Ascending aorta (tissue), 2 donors: ENCODE measurements around the gene PACS2. TPM values are rescaled to one million over a fixed set of nuclear protein-coding genes. Genes with fewer than 3 reads are reported as not detected.

Source experiments
- DNase-seq, 2 donors: peaks; one replicate each; pipeline ENCODE4 v3.0.0-alpha.2; 2019; ENCODE audit warnings: low spot score in 2 of 2
- H3K27ac ChIP-seq, 2 donors: fragments of 200-600 bp; sonication (generic); one replicate each; pipeline ENCODE4 v1.5.1; 2016 to 2017; ENCODE audit warnings: mild to moderate bottlenecking in 1 of 2
- H3K27me3 ChIP-seq: fragments of 200-600 bp; sonication (generic); one replicate; pipeline ENCODE4 v1.5.1; 2017
- H3K36me3 ChIP-seq, 2 donors: fragments of 200-600 bp; sonication (generic); one replicate each; pipeline ENCODE4 v1.5.1; 2016
- H3K4me1 ChIP-seq, 2 donors: fragments of 200-600 bp; sonication (generic); one replicate each; pipeline ENCODE4 v1.5.1; 2016 to 2017; ENCODE audit warnings: mild to moderate bottlenecking in 1 of 2
- H3K4me3 ChIP-seq, 2 donors: fragments of 200-600 bp; sonication (generic); one replicate each; pipeline ENCODE4 v1.5.1; 2016 to 2017; ENCODE audit warnings: mild to moderate bottlenecking in 1 of 2
- H3K9me3 ChIP-seq, 2 donors: fragments of 200-600 bp; sonication (generic); one replicate each; pipeline ENCODE4 v1.5.1; 2016
- intact Hi-C: fragments of 100-400 bp; cut with DNase I; formaldehyde crosslinking; loops from one replicate; pipeline ENCODE4 v1.15.1; 2023
- total RNA-seq: library from RNA; depleted of rRNA; stranded (reverse); fragments of >200 nt; gene quantifications from one replicate; pipeline ENCODE4 v1.1.0, GENCODE V29; 2016
- TF ChIP-seq, protein P1 (sequence below), 3 experiments: fragments of 200-600 bp in 2 of 3; fragments of 450-650 bp in 1 of 3; sonication (generic) in 2 of 3; IDR thresholded peaks; one replicate each; pipeline ENCODE4 v1.5.1; 2016 to 2019; ENCODE audit warnings: antibody characterized with exemption in 3 of 3, mild to moderate bottlenecking in 1 of 3, moderate library complexity in 1 of 3

The PACS2 gene
- total RNA-seq, 1 donor from 2014 or later = 153 TPM

DNA sequence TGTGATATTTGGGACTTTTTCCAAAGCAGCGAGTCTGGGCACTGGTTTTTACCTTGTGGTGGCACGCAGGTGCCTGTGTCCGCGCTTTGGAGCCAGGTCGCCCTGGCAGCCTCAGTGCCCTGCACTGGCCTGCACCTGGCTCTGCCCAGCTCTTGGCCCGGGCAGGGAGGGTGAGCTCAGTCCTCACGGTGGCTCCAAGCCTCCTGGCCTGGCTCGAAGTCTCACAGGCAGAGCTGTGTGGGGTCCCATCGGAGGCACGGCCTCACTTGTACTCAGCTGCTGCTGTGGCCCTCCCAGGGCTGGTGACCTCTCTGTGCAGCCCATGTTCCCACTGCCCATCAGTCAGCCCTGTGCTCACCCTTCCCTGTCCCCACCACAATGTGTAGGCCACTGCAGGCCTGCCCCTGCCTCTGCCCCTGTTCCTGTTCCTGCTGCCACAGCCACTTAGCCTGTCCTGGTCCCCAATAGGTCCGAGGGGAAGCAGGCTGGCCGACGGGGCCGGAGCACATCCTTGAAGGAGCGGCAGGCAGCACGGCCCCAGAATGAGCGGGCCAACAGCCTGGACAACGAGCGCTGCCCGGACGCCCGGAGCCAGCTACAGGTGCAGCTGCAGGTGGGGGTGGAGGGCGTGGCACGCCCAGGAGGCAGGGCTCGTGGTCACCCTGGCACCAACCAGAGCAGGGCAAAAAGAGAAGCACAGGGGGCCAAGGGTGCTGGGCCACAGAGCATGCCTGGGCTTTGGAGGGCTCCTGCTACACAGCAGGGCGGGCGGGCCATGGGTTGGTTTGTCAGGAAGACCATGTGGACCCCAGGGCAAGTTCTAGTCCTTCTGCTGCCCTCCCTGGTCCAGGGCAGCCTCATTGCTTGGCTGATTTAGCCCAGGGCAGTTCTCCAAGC lies 67.1 kb downstream of the PACS2 start:
- no peak for DNase-seq
- H3K27me3 ChIP-seq = no peaks in the 10 kb centered on the region
- H3K4me1 ChIP-seq = no peaks in the 10 kb centered on the region
- H3K36me3 ChIP-seq = peaks cover 35 to 60% of the 10 kb centered on the region in 2 donors
- no peaks in the 10 kb centered on the region for H3K9me3 ChIP-seq
- H3K4me3 ChIP-seq = no peak overlapping the region
- no peak overlapping the region for H3K27ac ChIP-seq
- intact Hi-C loops = no loop called here
- TF ChIP-seq, protein P1, sequence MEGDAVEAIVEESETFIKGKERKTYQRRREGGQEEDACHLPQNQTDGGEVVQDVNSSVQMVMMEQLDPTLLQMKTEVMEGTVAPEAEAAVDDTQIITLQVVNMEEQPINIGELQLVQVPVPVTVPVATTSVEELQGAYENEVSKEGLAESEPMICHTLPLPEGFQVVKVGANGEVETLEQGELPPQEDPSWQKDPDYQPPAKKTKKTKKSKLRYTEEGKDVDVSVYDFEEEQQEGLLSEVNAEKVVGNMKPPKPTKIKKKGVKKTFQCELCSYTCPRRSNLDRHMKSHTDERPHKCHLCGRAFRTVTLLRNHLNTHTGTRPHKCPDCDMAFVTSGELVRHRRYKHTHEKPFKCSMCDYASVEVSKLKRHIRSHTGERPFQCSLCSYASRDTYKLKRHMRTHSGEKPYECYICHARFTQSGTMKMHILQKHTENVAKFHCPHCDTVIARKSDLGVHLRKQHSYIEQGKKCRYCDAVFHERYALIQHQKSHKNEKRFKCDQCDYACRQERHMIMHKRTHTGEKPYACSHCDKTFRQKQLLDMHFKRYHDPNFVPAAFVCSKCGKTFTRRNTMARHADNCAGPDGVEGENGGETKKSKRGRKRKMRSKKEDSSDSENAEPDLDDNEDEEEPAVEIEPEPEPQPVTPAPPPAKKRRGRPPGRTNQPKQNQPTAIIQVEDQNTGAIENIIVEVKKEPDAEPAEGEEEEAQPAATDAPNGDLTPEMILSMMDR (IDR thresholded peaks at IDR 0.05) = no peak

- no peaks in the 10 kb centered on the region for H3K4me1 ChIP-seq
- H3K9me3 ChIP-seq = no peaks in the 10 kb centered on the region
- TF ChIP-seq, protein P1 (IDR thresholded peaks at IDR 0.05) = no peak
- no peak overlapping the region for H3K27ac ChIP-seq
- DNase-seq = no peak
- peaks cover 43 to 67% of the 10 kb centered on the region in 2 donors for H3K36me3 ChIP-seq
- H3K27me3 ChIP-seq = no peaks in the 10 kb centered on the region
- no peak overlapping the region for H3K4me3 ChIP-seq
- intact Hi-C loops = no loop called here
Observed at GRCh38 chr14:105382343-105383082, 68.0 kb downstream of the PACS2 start.

GRCh38 chr14:105383083-105383730 lies 68.7 kb downstream of the PACS2 start:
- Histone ChIP-seq H3K27me3 (no peaks in the 10 kb centered on the region), H3K36me3 (peaks cover 44 to 73% of the 10 kb centered on the region in 2 donors), H3K9me3 (no peaks in the 10 kb centered on the region), H3K27ac (no peak overlapping the region), H3K4me1 (no peaks in the 10 kb centered on the region), H3K4me3 (no peak overlapping the region)
- TF ChIP-seq, protein P1 (IDR thresholded peaks at IDR 0.05) = no peak
- DNase-seq = no peak
- intact Hi-C loops = no loop called here

DNA sequence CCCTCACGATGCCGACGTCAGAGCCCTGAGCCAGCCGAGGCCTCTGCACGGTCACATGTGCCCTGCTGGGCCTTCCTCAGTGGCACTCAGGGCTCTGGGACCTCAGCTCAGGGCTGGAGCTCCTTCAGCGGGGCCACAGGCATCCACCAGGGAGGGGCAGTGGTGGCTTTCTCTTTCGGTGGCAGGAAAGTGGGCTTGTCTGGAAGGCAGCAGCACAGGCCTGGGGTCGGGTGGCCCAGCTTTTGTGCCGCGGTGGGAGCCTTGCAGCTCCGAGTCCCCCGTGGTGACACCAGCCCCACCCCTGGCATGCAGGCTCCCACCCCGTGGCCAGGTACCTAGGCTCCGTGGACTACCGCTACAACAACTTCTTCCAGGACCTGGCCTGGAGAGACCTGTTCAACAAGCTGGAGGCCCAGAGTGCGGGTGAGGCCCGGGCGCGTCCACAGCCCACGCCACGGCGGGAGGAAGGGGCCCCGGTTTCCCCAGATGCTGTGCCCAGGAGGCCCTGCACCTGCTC lies 69.6 kb downstream of the PACS2 start:
- peaks cover 44 to 73% of the 10 kb centered on the region in 2 donors for H3K36me3 ChIP-seq
- no peak overlapping the region for H3K27ac ChIP-seq
- H3K27me3 ChIP-seq = no peaks in the 10 kb centered on the region
- H3K4me3 ChIP-seq = no peak overlapping the region
- DNase-seq = no peak
- TF ChIP-seq, protein P1 (IDR thresholded peaks at IDR 0.05) = no peak
- no peaks in the 10 kb centered on the region for H3K4me1 ChIP-seq
- H3K9me3 ChIP-seq = no peaks in the 10 kb centered on the region
- intact Hi-C loops = no loop called here

DNA sequence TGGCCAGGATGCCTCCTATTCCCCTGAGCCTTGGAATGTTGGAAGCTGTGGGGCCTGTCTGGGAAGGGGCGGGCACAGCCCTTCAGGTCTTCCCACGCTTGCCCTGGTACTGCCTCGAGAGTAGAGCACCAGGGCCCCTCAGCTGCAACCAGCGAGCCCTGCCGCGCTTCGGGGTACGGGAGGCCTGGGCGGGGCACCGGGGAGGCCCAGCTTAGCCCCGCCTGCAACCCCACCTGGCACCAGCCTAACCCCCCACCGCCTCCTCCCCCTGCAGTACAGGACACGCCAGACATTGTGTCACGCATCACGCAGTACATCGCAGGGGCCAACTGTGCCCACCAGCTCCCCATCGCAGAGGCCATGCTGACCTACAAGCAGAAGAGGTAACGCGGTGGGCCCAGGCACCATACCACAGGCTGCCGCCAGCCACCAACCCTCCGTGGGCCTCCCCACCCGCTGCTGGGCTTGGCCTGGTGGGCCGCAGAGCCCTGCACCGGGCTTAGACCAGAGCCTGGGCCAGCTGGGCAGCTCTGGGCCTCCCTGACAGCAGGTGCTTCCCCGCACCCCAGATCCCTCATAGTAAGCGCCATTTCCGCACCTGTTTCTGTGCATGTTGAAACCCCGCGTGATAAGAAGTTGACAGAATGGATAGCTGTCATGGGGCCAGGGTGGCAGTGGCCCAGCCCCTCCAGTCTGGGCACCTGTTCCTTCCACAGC lies 70.2 kb downstream of the PACS2 start:
- H3K27ac ChIP-seq = no peak overlapping the region
- intact Hi-C loops = no loop called here
- no peaks in the 10 kb centered on the region for H3K4me1 ChIP-seq
- H3K27me3 ChIP-seq = no peaks in the 10 kb centered on the region
- no peak for DNase-seq
- no peak overlapping the region for H3K4me3 ChIP-seq
- TF ChIP-seq, protein P1 (IDR thresholded peaks at IDR 0.05) = no peak
- no peaks in the 10 kb centered on the region for H3K9me3 ChIP-seq
- H3K36me3 ChIP-seq = peaks cover 44 to 70% of the 10 kb centered on the region in 2 donors
